ENCODE measurements around the gene BOD1. TPM values are rescaled to one million over a fixed set of nuclear protein-coding genes. Genes with fewer than 3 reads are reported as not detected.

Gene BOD1
- total and polyA plus RNA-seq, 10 of the 15 experiments (the other 5 are each of a cell fraction or from before 2014, with no cell fraction given) = 14.1 to 35.8 (median 29.6) TPM

GRCh38 chr5:173570321-173571090 is 45.9 kb downstream of the BOD1 start:
- ChIA-PET SMC1A (ENCODE audit: uncharacterized antibody, unreplicated experiment) (no interaction called here), POLR2A (no interaction called here), RAD21 (ENCODE audit: unreplicated experiment) (interaction anchor here (1.1 kb wide), 1 partner anchor 274 kb away, joined by 3 read pairs; no protein-coding TSS in a partner anchor), CTCF (interaction anchor here (0.6 to 2.0 kb wide), 5 partner anchors 9 to 476 kb away, joined by 3 to 7 read pairs (median 6); no protein-coding TSS in a partner anchor)
- ATAC-seq (no peak), FAIRE-seq (no peak), DNase-seq (ENCODE audit: low read depth, low spot score) (no peak)
- no peak overlapping the region for H2AFZ ChIP-seq (ENCODE audit: control insufficient read depth, low read depth, low read length)
- in situ Hi-C loops (cut with MboI) (no loop called here), intact Hi-C loops (cut with micrococcal nuclease; ENCODE audit: unreplicated experiment) (no loop called here)
- no peak overlapping the region for H3K4me2 ChIP-seq (ENCODE audit: control insufficient read depth, insufficient read depth)
- no peak overlapping the region for H3K27ac ChIP-seq (ENCODE audit: control insufficient read depth, insufficient read depth)
- no peaks in the 10 kb centered on the region for H3K79me2 ChIP-seq (ENCODE audit: control insufficient read depth, insufficient read depth, low read length)
- no peak overlapping the region for H3K4me3 ChIP-seq
- WGBS (ENCODE audit: insufficient coverage, insufficient replicate concordance, low lambda C conversion rate, missing lambda C conversion rate) = 59% methylated on average over 21 of the region's 22 CpGs
- no TSS peak for BruUV-seq (replicated peaks)
- no peaks in the 10 kb centered on the region for H4K20me1 ChIP-seq (ENCODE audit: control insufficient read depth, insufficient read depth)
- H3K9ac ChIP-seq (ENCODE audit: control insufficient read depth, insufficient read depth, low read length) = no peak overlapping the region
- no peaks in the 10 kb centered on the region for H3K36me3 ChIP-seq (ENCODE audit: control insufficient read depth in 2 of 2, insufficient read depth in 2 of 2, low read length in 1 of 2)
- no peaks in the 10 kb centered on the region for H3K27me3 ChIP-seq (replicated peaks in 1 of 2; ENCODE audit: control insufficient read depth in 2 of 2, insufficient read depth in 2 of 2, low read length in 1 of 2)
- no peaks in the 10 kb centered on the region for H3K4me1 ChIP-seq (ENCODE audit: control insufficient read depth, insufficient read depth, low read length)
- H3K9me3 ChIP-seq (replicated peaks; ENCODE audit: control insufficient read depth, insufficient read depth, low read length) = peaks cover 3% of the 10 kb centered on the region; the same call in 2 of the 3 replicates
- TF ChIP-seq FOS (IDR thresholded peaks at IDR 0.05; ENCODE audit: borderline replicate concordance, extremely low read depth, insufficient read length) = no peak
- no peak for TF ChIP-seq CREM (IDR thresholded peaks at IDR 0.05; ENCODE audit: low read depth)
- TF ChIP-seq NFIC (IDR thresholded peaks at IDR 0.05; ENCODE audit: low read depth, low read length) = no peak
- no peak for TF ChIP-seq CBX5 (IDR thresholded peaks at IDR 0.05; ENCODE audit: low read depth)
- TF ChIP-seq, protein P1, sequence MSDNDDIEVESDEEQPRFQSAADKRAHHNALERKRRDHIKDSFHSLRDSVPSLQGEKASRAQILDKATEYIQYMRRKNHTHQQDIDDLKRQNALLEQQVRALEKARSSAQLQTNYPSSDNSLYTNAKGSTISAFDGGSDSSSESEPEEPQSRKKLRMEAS (IDR thresholded peaks at IDR 0.05; ENCODE audit: low read depth, low read length) = no peak
- TF ChIP-seq NR2F1 (conservative IDR thresholded peaks at IDR 0.05) = no peak
- no peak for TF ChIP-seq HDAC6 (IDR thresholded peaks at IDR 0.05; ENCODE audit: unreplicated experiment)
- TF ChIP-seq KAT2A (conservative IDR thresholded peaks at IDR 0.05; ENCODE audit: control insufficient read depth, low read depth, low read length) = no peak
- no peak for TF ChIP-seq POU2F2 (IDR thresholded peaks at IDR 0.05; ENCODE audit: borderline replicate concordance, low read depth, low read length)
- TF ChIP-seq SIN3A (IDR thresholded peaks at IDR 0.05; ENCODE audit: low read depth, low read length) = no peak
- TF ChIP-seq YY1 (IDR thresholded peaks at IDR 0.05; ENCODE audit: low read depth, low read length) = no peak
- TF ChIP-seq ZSCAN29 (IDR thresholded peaks at IDR 0.05) = no peak
- TF ChIP-seq RAD51 (IDR thresholded peaks at IDR 0.05) = no peak

All from GM12878 (cell line).